ENCODE measurements around the gene KCND2. TPM values are rescaled to one million over a fixed set of nuclear protein-coding genes. Genes with fewer than 3 reads are reported as not detected.

Gene KCND2
- total and polyA plus RNA-seq, 2 of the 8 experiments (the other 6 are each of a cell fraction or from before 2014, with no cell fraction given), result 4.6 to 7.7 TPM

- Histone ChIP-seq H2BK15ac (ENCODE audit: low read length) (no peak overlapping the region), H3K27ac (ENCODE audit: low read depth, low read length) (no peak overlapping the region), H2BK5ac (ENCODE audit: low read depth, low read length) (no peak overlapping the region), H4K5ac (ENCODE audit: insufficient read length, low read depth, low read length) (no peak overlapping the region), H4K8ac (ENCODE audit: extremely low read depth, insufficient read depth, low read length) (no peak overlapping the region), H3K56ac (replicated peaks; ENCODE audit: insufficient read length, low read depth, low read length) (no peak overlapping the region), H3K4me1 (replicated peaks in 1 of 4; ENCODE audit: control insufficient read depth in 3 of 4, insufficient read depth in 4 of 4, low read length in 3 of 4) (peaks cover 0 to 5% (median 2%) of the 10 kb centered on the region in 4 experiments; a peak in 3 of 7 replicates), H3K9me3 (ENCODE audit: insufficient read depth in 2 of 2, low read depth in 1 of 2, low read length in 1 of 2) (no peaks in the 10 kb centered on the region), H3K79me1 (ENCODE audit: low read depth, low read length) (no peaks in the 10 kb centered on the region), H3K18ac (ENCODE audit: extremely low read depth, low read length) (no peak overlapping the region), H2AK5ac (ENCODE audit: low read depth, low read length) (no peak overlapping the region), H3K23ac (ENCODE audit: insufficient read length) (no peak overlapping the region), H3K23me2 (ENCODE audit: low read depth, low read length) (no peaks in the 10 kb centered on the region; the same call in 1 of the 2 replicates), H3K36me3 (ENCODE audit: control insufficient read depth in 2 of 4, insufficient read depth in 4 of 4, low read length in 3 of 4) (no peaks in the 10 kb centered on the region), H3K14ac (ENCODE audit: insufficient read length) (no peak overlapping the region), H4K91ac (replicated peaks; ENCODE audit: insufficient read length, low read length) (no peak overlapping the region), H3K4me3 (ENCODE audit: extremely low read depth in 1 of 4, insufficient read depth in 2 of 4, low read depth in 3 of 4, low read length in 4 of 4) (no peak overlapping the region), H4K20me1 (replicated peaks in 1 of 2; ENCODE audit: control insufficient read depth in 1 of 2, insufficient read depth in 2 of 2, low read length in 2 of 2) (no peaks in the 10 kb centered on the region), H3K27me3 (replicated peaks in 1 of 4; ENCODE audit: control insufficient read depth in 3 of 4, extremely low read depth in 1 of 4, insufficient read depth in 3 of 4, low read length in 3 of 4) (no peaks in the 10 kb centered on the region), H2BK120ac (replicated peaks; ENCODE audit: low read depth, low read length) (peak overlapping the region; percentile 75), H3K79me2 (ENCODE audit: control insufficient read depth in 1 of 2, insufficient read depth in 2 of 2, low read length in 2 of 2) (no peaks in the 10 kb centered on the region), H2BK20ac (ENCODE audit: low read length) (no peak overlapping the region), H3K4ac (replicated peaks; ENCODE audit: insufficient read length, low read depth, low read length) (no peak overlapping the region), H3K4me2 (ENCODE audit: insufficient read depth in 1 of 2, low read depth in 2 of 2, low read length in 2 of 2) (no peak overlapping the region), H2AFZ (ENCODE audit: low read length) (no peak overlapping the region), H3K9ac (replicated peaks in 1 of 4; ENCODE audit: extremely low read depth in 1 of 4, low read depth in 3 of 4, low read length in 3 of 4) (no peak overlapping the region), H2BK12ac (ENCODE audit: low read depth, low read length) (no peak overlapping the region)
- DNase-seq (ENCODE audit: low read depth in 1 of 2, low spot score in 2 of 2), result no peak
- ChIA-PET CTCF (ENCODE audit: partially characterized antibody) (interaction anchor here (3.2 kb wide), 1 partner anchor 15 kb away, joined by 19 read pairs; no protein-coding TSS in a partner anchor), POLR2A (ENCODE audit: partially characterized antibody) (no interaction called here)
- WGBS, 2 experiments (ENCODE audit: extremely low coverage in 1 of 2, insufficient coverage in 1 of 2, insufficient read length in 1 of 2, insufficient replicate concordance in 2 of 2, low coverage in 1 of 2, low lambda C conversion rate in 2 of 2, missing lambda C conversion rate in 1 of 2), result 90% methylated on average over 3 of the region's 3 CpGs; no CpG with 5 or more reads in 1 of the 2 experiments
- no peak for FAIRE-seq
- TF ChIP-seq SP4 (IDR thresholded peaks at IDR 0.05; ENCODE audit: low read length), result no peak
- no peak for TF ChIP-seq CBX8 (IDR thresholded peaks at IDR 0.05; ENCODE audit: borderline replicate concordance, low read depth, low read length)
Observed at GRCh38 chr7:120740348-120740747, 467.4 kb downstream of the KCND2 start.
